ENCODE results near the gene SMARCD1.

GRCh38 chr12:50097952-50098351 is 12.8 kb downstream of the SMARCD1 start:
- TF ChIP-seq EZH2phosphoT487 (IDR thresholded peaks at IDR 0.05; ENCODE audit: low read depth) (no peak), CTCF (IDR thresholded peaks at IDR 0.05; ENCODE audit: low read depth, low read length) (no peak)

Measured in OCI-LY3 (cell line).